Kidney (tissue), 14 donors: ENCODE data around the gene MAB21L3. TPM values are rescaled to one million over a fixed set of nuclear protein-coding genes. Genes with fewer than 3 reads are reported as not detected.

Experiments
- DNase-seq, 5 donors: peaks; one replicate each; pipeline ENCODE4 v3.0.0-alpha.2; 2013 to 2020
- FAIRE-seq: peaks from 2 replicates; lab custom pipeline; 2012; peaks lifted over from hg19 to GRCh38; lab: Jason Lieb, UNC
- H3K27ac ChIP-seq, 2 donors: one replicate each; pipeline ENCODE4 v1.7.0; 2013; ENCODE audit warnings: low read depth in 2 of 2, low read length in 2 of 2, inconsistent platforms in 1 of 2
- H3K27me3 ChIP-seq: one replicate; pipeline ENCODE4 v1.7.1; 2013; ENCODE audit warnings: low read length, inconsistent platforms; ENCODE audit not compliant: control insufficient read depth, insufficient read depth
- H3K36me3 ChIP-seq, 3 donors: one replicate each; pipeline versions ENCODE4 v1.7.0 to v1.7.1; 2013; ENCODE audit warnings: low read length in 3 of 3, control low read depth in 1 of 3, inconsistent platforms in 1 of 3; ENCODE audit not compliant: insufficient read depth in 3 of 3, control insufficient read depth in 2 of 3
- H3K4me1 ChIP-seq, 3 donors: one replicate each; pipeline versions ENCODE4 v1.7.0 to v1.7.1; 2013; ENCODE audit warnings: low read length in 3 of 3, inconsistent platforms in 1 of 3, low read depth in 1 of 3; ENCODE audit not compliant: control insufficient read depth in 2 of 3, insufficient read depth in 2 of 3
- H3K4me3 ChIP-seq, 3 donors: one replicate each; pipeline versions ENCODE4 v1.7.0 to v1.8.1; 2013; ENCODE audit warnings: low read length in 3 of 3, control low read depth in 1 of 3, inconsistent platforms in 1 of 3
- H3K9ac ChIP-seq, 3 donors: one replicate each; pipeline versions ENCODE4 v1.7.0 to v1.7.1; 2013; ENCODE audit warnings: low read length in 3 of 3, control low read depth in 1 of 3, inconsistent platforms in 1 of 3
- H3K9me3 ChIP-seq, 3 donors: one replicate each; pipeline versions ENCODE4 v1.7.0 to v1.7.1; 2013; ENCODE audit warnings: low read length in 3 of 3, control low read depth in 1 of 3, inconsistent platforms in 1 of 3; ENCODE audit not compliant: control insufficient read depth in 2 of 3, insufficient read depth in 1 of 3
- CTCF ChIP-seq: IDR thresholded peaks from 3 replicates; pipeline ENCODE4 v1.5.1; 2012; ENCODE audit warnings: mild to moderate bottlenecking, moderate library complexity, borderline replicate concordance; ENCODE audit not compliant: insufficient read depth; ENCODE audit errors: extremely low read depth
- intact Hi-C: fragments of 100-400 bp; cut with DNase I; formaldehyde crosslinking; loops from one replicate; pipeline ENCODE4 v1.11.1; 2022
- polyA plus RNA-seq: library from polyadenylated mRNA; stranded (reverse); fragments of 350-450 nt; fragmentation: Illumina TruSeq; extraction: RNeasy Lipid Tissue Mini Kit (QIAGEN cat#74804); gene quantifications from one replicate; pipeline ENCODE4 v1.2.3, GENCODE V29; 2014; ENCODE audit warnings: low read depth, low replicate concordance; ENCODE audit not compliant: insufficient read depth
- total RNA-seq: library from RNA; stranded (reverse); fragmentation: NEBNext Ultra II Directional; extraction: Animal tissue kit (Norgen Biotek cat#: 25700); gene quantifications from one replicate; pipeline ENCODE4 v1.2.1, GENCODE V29; 2021
- donor health status: control.
- donor health status: control.
- donor health status: control.
- donor health status: control.
- donor health status: control.
- donor health status: DM: yes; HTN: yes; CAD: no.
- donor health status: Normal renal cell carcinoma (clear cell type).

MAB21L3 gene
- total and polyA plus RNA-seq, 2 donors from 2014 or later: 0.24 to 2.9 TPM

- Histone ChIP-seq H3K4me3 (no peak overlapping the region), H3K4me1 (peaks cover 0 to 16% (median 3%) of the 10 kb centered on the region in 3 donors), H3K9ac (no peak overlapping the region), H3K9me3 (no peaks in the 10 kb centered on the region), H3K27ac (no peak overlapping the region), H3K36me3 (no peaks in the 10 kb centered on the region), H3K27me3 (no peaks in the 10 kb centered on the region)
- peak in 1 of 5 donors; percentile 33 for DNase-seq
- FAIRE-seq: no peak
- TF ChIP-seq CTCF: no peak
- intact Hi-C loops: no loop called here
These were observed 53.0 kb downstream of the MAB21L3 start for GRCh38 chr1:116164150-116164549.

GRCh38 chr1:116164604-116165368 lies 53.6 kb downstream of the MAB21L3 start:
- Histone ChIP-seq H3K36me3 (no peaks in the 10 kb centered on the region), H3K9me3 (no peaks in the 10 kb centered on the region), H3K4me3 (no peak overlapping the region), H3K4me1 (peaks cover 0 to 15% (median 3%) of the 10 kb centered on the region in 3 donors), H3K27me3 (no peaks in the 10 kb centered on the region), H3K9ac (no peak overlapping the region), H3K27ac (no peak overlapping the region)
- intact Hi-C loops: no loop called here
- no peak for DNase-seq
- no peak for FAIRE-seq
- TF ChIP-seq CTCF: no peak

- Histone ChIP-seq H3K36me3 (no peaks in the 10 kb centered on the region), H3K4me3 (no peak overlapping the region), H3K9ac (no peak overlapping the region), H3K27me3 (no peaks in the 10 kb centered on the region), H3K27ac (no peak overlapping the region), H3K4me1 (peaks cover 0 to 15% (median 3%) of the 10 kb centered on the region in 3 donors), H3K9me3 (no peaks in the 10 kb centered on the region)
- FAIRE-seq (no peak), DNase-seq (no peak)
- intact Hi-C loops: no loop called here
- no peak for TF ChIP-seq CTCF
These were observed 54.4 kb downstream of the MAB21L3 start for GRCh38 chr1:116165572-116165971.
